Measurements from ENCODE around the gene MYLK2.

MYLK2 gene

DNA sequence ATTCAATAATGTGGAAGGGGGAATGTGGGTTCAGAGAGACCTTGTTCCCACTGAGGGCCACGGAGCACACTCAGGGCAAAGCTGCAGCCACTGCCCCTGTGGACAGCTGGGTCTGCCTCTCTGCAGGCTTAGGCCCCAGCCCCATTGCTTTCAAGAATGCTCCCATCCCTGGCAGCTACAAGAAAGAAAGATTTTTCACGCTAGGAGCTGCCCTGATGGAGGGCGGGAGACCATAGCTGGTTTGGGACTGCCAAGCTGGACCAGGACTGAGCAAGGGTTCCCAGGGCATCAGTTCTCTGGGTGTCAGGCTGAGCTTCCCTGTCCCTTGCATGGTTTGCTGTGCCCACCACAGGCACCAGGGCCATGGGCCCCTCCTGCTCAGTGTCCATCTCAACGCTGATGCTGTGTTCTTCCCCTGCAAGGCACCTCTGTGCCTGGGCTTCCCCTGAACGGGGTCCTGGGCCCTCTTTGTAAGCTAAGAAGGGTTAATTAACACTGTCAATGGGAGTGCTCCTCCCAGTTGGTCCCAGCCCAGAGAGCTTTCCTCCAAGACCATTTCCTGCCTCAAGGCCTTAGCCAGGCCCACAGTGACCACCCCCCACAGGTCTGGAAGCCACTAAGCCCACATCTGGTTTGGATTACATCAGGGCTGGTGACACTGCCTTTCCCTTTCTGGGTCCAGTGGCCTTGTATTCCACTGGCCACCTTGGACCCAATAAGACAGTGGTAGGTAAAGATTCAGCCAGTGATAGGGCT, 17.9 kb downstream of the MYLK2 start:
- DNase-seq = no peak

DNA sequence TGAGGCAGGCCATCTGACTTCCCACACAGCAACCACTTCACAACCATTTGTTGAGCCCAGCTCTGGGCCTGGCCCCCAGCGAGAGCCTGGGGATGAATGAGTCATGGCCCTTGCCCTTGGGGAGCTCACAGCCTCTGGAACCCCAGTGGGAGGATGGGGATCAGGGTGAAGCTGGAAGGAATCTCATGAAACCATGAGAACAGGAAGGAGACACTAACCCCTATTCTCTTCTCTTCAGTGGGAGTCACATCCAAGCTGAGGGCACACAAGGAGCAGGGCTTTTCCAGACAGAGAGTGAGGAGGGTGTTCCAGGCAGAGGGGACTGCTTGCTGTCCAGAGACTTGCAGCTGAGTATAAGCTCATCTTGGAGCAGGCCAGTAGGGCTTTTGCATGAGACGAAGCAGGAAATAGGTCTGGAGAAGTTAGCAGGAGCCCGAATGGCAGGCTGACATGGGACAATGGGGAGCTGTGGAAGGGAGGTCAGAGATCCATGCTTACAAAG, 18.8 kb downstream of the MYLK2 start:
- DNase-seq = no peak

DNA sequence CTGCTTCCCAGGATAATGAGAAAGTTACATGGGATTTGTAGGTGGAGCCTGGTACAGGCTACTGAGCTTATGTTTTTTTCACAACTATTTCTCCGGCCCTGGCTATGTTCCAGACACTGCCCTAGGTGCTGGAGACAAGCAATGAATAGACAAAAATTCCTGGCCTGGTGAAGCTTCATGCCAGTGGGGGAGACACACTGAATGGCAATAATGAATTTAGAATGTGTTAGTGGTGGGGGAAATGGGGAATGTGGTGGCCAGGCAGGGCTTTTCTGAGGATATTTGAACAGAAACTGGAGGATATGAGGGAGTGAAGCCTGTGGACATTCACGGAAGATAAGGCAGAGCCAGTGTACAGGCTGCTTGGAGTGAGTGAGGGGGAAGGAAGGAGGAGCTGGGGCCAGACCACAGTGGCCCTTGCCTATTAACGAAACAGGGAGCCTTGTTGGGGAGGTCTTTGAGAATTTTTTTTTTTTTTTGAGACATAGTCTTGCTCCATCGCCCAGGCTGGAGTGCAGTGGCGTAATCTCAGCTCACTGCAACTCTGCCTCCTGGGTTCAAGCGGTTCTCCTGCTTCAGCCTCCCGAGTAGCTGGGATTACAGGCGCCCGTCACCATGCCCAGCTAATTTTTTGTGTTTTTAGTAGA, 19.6 kb downstream of the MYLK2 start:
- no peak for DNase-seq

DNA sequence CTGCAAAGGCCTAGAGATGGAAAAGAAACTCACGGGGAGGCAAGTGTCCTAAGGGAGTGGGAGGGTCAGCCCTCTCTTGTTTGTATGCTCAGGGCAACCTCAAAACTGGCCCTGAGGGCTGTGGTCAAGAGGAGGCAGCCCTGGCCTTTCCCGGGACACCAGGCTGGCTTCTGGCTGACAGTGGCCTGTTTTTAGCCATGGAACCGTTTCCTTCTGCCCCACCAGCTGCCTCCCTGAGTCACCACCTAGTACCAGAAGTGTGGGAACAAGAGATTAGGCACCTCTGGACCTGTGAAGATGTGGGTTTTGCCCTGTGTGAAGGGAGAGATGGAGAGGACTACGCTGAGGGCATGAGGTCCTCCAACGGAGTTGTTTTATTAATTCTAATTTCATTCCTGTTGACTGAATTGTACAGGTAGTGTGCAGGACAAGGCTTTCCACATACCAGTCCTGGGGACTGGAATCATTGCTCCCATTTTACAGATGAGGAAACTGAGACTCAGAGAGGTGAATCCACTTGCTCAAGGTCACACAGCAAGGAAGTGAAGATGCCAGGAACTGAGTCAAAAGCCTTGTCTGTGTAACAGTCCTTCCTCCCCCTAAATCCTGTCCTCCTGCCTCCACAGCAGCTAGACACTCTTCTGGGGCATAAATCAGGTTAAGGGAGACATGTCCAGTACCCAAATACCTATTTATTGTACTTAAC, 20.8 kb downstream of the MYLK2 start:
- no peak for DNase-seq

DNA sequence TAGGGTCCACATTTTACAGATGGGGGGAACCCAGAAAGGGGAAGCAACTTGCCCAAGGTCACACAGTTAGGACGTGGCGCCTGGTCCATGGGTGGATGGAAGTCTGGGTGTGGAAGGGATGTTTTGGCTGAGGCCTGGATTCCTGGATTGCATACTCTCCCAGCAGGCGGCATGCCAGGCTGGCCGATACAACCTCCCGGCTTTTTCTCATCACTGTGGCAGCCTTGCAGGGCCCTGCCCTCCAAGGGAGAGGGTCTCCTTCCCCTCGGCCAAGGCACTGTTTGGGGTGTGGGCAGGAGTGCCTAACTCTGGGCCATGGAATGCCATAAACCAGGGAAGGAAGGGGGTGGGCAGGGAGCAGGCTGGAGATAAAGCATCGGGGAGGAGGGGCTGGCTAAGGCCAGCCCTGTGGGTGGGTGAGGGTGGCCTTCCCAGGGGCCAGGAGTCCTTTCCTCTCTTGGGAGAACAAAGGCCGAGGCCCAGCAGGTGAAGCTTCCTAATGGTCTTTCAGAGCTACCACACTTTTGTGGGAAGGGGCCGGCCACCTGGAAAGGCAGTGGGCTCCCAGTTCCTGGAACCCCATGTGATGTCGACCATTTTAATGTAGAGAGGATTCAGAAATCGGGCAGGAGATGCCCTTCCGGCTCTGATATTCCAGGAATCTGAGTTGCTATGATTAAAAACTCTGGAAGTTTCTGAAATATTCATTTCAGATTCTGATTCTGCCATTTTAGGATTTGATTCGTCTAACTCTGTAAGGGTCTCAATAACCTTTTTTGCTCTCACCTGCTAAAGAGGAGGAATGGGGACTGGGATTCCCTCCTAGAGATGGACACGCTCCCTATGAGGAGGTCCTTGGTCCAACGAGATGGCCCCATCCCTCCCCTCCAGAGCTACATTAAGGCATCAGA, 22.0 kb downstream of the MYLK2 start:
- DNase-seq = no peak

DNA sequence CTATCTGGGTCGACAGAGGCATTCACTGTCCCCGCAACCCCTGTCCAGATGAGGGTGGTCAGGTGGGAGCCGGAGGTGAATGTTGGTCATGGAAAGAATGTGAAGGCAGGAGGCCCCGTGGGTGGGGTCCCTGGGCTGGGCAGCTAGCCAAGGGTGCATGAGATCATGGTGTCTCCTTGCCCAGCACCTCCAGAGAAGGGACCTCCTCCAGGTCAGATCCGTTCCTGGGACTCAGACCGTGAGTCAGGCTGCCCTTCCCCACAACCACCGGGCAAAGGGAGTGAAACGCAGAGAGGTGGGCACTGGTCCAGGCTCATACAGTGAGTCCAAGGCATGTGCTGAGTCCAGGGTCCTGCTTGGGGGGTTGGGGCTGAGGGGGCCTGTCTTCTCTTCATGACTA, 22.8 kb downstream of the MYLK2 start:
- no peak for DNase-seq

DNA sequence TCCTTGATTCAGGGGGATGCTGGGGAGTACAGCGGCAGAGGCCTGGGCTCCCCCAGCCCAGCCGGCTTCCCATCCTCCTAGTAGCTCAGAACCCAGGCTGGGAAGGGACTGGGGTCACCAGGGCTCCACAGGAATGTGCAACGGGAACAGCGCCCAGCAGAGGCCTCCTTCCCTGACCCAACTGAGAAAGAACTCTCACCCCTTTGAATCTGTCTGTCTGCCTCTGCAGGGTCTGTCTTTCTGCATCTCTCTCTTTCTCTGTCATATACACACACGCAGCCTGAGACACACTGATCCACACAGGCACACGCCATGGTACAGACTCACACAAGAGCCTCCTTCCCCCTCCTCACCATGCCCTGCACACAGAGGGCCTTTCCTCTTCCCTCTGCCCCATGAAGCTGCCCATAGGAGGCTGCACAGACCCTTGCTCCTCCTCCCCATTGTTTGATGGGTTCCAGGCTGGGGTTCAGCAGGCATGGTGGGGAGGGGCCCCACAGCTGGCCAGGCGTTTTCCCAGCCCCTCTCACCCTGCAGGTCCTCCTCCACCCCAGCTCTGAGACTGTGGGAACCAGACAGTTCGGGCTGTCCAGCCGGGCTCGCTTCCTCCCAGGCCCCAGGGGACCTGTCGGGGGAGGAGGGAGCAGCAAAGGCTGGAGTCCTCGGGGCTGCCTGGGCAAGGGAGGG, 23.5 kb downstream of the MYLK2 start:
- DNase-seq = no peak

DNA sequence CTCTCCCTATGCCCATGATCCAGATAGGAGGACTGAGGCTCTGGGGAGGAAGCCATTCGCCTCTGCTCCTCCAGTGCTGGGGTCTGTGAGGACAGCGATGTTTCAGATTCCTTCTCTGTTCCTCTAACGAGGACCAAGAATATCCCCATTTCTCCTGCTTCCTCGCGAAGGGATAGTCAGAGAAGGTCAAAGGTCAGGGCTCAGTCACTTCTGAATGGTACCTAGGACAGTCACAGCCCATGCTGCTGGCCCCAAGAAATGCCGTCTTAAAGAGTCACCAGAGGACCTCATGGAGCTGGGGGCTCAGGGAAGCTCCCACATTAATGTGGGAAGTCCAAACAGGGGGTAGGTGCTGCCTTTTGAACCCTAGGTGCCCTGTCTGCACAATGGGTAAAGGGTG, 24.1 kb downstream of the MYLK2 start:
- DNase-seq = no peak

DNA sequence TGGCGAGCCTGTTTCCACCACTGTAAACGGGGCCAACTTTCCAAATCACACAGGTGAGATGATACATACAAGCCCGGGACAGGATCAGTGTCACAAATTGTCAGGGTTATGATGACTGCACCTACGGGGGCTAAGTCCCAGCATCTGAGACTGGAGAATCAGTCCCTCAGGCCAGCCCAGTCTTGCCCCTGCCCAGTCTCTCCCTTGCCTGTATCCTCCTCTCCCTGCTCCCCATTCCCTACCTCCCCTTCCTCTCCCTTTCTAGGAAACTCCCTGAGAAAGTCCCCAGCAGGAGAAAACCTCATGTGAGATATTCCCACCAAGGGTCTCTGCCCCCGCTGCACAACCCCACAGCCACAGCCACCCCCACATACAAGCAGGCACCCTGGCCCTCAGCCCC, 24.7 kb downstream of the MYLK2 start:
- no peak for DNase-seq

DNA sequence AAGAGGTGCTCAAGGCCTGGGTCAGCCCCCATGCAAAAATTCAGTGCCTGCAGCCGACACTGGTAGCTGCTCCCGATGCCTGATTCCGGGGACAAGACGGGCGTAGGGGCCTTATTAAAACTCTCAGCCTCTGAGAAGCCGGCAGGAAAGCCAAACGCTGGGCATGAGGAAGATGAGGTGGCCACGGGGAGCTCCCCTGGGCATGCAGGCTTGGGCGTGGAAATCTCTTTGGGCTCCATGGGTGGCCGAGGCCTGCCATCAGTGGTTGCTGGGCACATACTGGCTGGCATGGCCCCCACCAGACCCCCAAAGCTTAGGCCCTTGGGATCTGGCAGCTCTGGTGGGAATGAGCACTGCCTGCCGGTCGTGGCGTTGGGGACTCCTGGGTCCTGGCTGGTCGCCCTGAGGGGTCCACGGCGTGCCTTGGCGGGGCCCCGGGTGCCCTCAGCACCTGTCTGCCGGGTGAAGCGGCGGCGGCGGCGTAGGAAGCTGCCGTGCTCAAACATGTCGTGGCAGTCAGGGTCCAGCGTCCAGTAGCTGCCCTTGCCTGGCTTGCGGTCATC, 25.7 kb downstream of the MYLK2 start:
- no peak for DNase-seq

DNA sequence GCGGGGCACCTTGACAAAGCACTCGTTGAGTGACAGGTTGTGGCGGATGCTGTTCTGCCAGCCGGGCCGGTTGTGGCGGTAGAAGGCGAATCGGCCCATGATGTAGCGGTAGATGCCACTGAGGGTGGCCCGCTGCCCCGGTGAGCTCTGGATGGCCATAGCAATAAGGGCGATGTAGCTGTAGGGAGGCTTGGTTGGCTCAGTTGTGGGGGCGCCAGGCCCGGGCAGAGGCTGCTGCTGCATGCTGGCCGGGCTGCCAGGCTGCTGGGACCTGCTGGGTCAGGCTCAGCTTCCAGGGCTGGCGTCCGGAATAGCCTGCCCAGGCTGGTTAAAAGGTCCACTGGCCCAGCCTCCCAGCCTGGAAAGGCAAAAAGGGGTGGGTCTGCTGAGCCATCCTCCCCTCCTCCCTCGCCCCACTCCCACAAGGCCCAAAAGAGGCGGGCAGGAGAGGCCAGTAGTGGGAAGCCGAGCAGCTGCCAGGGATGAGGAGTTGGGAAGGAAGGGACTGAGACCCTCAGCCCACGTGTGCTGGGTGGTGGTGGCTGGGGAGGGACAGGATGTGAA, 26.2 kb downstream of the MYLK2 start, which contains the start of gene FOXS1:
Gene FOXS1, minus strand, starts transcription at position 305 of the 564 bp plus-strand sequence. Its CDS starts 62 bp downstream, at position 243.
- DNase-seq = no peak

DNA sequence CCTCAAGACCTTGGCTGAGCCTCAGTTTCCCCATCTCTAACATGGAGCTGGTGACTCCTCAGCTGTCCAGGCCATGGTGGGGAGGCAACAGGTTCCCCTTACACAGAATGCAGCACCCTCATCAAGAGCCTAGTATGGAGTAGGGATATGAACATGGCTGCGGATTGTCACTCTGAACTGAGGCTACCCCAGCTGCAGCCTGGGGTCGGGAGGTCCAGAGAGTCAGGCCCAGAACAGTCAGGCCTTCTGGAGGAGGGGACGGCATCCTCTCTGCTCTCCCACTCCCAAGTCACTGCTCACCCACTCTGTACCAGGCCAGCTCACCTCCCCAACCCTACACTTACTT, 27.6 kb downstream of the MYLK2 start:
- no peak for DNase-seq

DNA sequence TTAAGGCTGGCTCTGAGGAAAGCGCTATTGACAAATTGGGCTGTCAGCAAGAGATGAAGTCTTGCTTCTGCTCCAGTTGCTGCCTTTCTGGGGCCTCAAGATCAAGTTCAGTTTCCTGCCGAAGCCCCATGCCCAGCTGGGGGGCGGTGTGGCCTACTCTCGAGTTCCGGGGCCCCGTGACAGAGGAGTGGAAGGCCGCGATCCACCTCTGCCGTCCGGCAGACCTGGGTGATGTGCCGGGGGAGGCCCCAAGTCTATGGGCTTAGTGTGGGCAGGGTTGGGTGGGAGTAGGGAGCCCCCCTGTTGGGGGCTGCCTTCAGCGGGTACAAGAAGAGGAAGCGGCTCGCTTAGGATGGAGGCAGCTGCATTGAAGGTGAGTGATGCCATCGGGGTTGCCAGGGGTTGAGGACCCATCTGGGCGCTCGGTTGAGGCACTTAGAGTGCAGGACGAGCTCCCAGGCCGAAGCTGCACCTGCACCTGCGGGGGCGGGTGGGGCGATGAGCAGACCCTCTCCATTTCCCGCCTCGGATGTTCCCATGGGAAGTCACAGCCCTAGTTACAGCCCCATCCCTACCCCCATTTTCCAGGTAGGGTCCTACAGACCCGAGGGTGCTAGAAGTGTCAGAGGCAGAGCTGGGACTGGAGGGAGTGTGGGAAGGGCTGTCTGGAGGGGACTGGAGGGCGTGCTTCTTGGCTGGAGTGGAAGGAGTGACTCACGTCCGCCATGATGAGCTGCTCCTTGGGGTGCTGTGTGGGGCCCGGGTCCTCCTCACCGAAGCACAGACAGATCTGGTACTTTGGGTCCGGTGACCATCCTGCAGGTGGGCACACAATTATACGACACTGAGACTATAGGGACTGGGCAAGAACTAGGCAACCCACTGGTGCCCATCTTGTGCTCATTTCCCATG, 29.2 kb downstream of the MYLK2 start:
- no peak for DNase-seq

DNA sequence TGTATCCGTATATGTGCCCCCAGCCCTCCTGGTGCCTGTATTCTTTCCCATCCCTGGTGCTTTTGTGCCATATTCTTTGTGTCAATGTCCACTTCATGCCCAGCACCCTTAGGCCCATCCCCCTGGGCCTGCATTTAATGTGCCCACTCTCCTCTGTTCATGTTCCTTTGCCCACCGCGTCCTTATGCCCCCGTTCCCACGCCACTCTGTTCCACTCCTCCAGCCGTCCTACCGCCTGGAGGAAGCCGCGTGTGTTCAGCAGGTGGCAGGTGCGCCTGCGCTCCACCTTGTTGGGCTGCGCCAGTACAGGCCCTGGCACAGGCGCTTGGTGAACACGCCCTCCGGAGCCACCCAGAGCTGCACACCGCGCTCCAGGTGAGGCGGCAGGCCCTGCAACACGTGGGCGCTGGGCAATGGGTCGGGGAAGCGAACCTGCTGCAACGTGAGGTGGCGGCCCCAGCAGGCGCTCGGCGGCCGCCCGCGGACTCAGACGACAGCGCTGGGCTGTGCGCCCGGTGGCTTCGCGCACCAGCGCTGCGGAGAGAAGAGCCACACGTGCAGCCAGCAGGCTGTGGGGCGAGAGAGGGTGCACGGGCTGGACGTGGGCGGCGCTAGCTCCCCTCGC, 30.3 kb downstream of the MYLK2 start:
- DNase-seq = no peak

DNA sequence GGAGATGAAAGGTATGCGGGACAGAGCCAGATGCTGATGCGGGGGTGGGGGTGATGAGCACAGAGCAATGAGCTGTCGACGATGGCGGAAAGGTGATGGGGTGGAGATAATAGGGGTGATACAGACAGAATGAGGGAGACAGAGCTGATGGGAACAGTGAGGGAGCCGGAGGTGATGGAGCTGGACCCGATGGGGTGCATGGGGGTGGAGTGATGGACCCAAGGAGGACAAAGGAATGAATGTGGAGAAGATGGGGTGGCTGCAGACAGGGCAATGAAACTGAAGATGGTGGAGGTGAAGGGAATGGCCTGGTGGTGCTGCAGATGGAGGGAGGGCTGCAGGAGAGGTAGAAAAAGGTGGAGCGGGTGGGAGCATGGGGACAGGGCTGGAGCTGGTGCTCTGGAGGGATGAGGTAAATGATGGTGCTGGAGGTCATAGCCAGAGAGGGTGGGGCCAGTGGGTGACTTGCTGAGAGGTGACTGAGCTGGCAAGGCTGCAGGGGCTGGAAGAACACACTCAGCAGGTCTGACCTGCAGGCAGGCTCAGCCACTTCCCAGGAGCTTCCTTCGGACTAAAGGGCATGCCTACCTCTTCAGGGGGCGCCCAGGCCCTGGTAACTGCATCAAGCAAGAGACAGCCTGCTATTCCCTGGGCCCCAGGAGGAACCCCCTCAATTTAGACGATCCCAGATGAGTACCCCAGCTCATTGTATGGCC, 32.2 kb downstream of the MYLK2 start:
- no peak for DNase-seq

DNA sequence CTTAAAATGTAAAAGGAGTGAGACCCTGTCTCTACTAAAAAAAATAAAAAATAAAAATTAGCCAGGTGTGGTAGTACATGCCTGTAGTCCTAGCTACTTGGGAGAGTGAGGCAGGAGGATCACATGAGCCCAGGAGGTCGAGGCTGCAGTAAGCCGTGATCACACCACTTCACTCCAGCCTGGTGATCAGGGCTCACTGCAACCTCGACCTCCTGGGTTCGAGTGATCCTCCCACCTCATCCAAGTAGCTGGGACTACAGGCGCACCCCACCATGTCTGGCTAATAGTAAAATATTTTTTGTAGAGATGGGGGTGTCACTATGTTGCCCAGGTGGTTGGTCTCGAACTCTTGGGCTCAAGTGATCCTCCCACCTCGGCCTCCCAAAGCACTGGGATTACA, 34.3 kb downstream of the MYLK2 start:
- no peak for DNase-seq

DNA sequence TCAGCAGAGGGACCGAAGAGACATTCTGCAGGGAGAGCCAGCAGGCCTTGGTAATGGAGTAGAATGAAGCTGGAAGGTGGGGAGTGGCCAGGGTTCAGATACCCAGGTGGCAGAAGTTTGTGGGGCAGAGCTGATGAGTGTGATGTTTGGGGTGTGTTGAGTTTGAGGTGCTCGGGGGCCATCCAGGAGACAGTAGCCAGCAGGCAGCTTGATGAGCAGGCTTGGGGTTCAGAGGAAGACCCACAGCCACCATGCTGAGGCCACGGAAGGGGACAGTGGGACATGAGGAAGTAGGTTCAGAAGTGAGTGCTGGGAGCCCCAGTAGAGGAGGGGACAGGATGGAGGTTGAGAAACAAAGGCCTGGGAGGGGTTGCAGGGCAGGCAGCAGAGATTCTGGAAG, 37.4 kb downstream of the MYLK2 start:
- no peak for DNase-seq

DNA sequence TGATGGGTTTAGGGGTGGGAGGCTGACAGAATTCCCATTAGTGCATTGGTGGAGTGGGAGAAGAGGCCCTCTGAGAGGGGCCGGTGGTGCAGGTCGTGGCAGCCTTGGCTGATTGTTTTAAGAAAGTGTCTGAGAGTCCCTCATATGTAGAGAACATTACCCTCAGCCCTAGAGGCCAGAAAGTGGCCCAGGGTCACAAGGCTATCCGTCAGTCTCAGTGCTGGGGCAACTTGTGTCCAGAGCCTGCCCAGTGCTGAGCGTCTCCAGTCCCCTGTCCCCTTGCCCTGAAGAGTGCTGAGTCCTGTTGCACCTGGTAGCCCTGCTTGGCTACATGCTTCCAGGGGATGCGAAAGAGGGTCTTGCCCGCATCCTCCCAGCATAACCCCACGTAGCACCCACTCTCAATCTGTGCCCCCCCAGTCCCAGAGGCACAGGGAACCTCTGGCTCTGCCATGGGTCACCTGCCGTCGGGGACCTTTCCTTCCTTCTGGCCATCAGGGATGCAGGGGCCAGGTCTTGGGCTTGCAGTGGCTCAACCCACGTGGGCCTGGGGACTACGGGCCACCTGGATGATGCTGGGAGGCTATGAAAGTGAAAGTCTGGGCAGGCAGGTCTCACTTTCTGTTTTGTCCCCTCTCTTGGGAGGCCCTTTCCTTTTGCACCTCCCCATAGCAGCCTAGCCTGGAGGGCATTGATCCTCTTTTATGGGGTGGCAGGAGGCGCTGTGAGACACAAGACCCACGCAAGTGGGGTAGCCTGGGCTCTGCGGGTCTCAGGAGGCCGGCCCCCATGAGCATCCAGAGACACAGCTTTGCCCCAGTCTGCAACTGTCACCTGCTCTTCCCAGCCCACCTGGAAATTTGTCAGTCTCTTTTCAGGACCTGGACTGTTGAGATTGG, 39.0 kb downstream of the MYLK2 start:
- no peak for DNase-seq
